IMR-90 (cell line): ENCODE results near the gene CTSC. TPM values are rescaled to one million over a fixed set of nuclear protein-coding genes. Genes with fewer than 3 reads are reported as not detected.

Source experiments
- ATAC-seq: fragments of 200-7000 bp; cut with Tn5 transposase; 2 replicates; pipeline ENCODE4 v1.9.1; 2020; ENCODE audit warnings: low read depth, mild to moderate bottlenecking, moderate library complexity
- BruUV-seq: library from RNA; stranded (reverse); fragments of 400-500 nt; replicated peaks from 2 replicates; lab custom pipeline; 2021; lab: Mats Ljungman, UMichigan
- CTCF ChIA-PET: fragments of 300-600 bp; formaldehyde crosslinking; extraction: SDS; loops from one replicate; lab custom pipeline; 2021; ENCODE audit warnings: antibody characterized with exemption; lab: Yijun Ruan, JAX
- POLR2A ChIA-PET: fragments of 300-600 bp; sonication (Branson Sonifier 250); formaldehyde crosslinking; loops from one replicate; lab custom pipeline; 2022; ENCODE audit warnings: antibody characterized with exemption; ENCODE audit not compliant: unreplicated experiment; lab: Charles Lee
- DNase-seq: peaks from one replicate; pipeline ENCODE4 v3.0.0; 2013
- H2AFZ ChIP-seq: replicated peaks from 2 replicates; pipeline ENCODE3; 2013; ENCODE audit warnings: low read length, mild to moderate bottlenecking; ENCODE audit not compliant: poor library complexity
- H2AK5ac ChIP-seq: 2 replicates; pipeline ENCODE4 v1.6.1; 2013; ENCODE audit warnings: low read depth, low read length, inconsistent platforms
- H2AK9ac ChIP-seq: replicated peaks from 2 replicates; pipeline ENCODE3; 2013; ENCODE audit warnings: mild to moderate bottlenecking, low read depth, low read length, moderate library complexity; ENCODE audit not compliant: poor library complexity
- H2BK120ac ChIP-seq: 2 replicates; pipeline ENCODE4 v1.6.1; 2013; ENCODE audit warnings: low read depth, low read length, inconsistent platforms
- H2BK15ac ChIP-seq: 3 replicates; pipeline ENCODE4 v1.6.1; 2013; ENCODE audit warnings: low read depth, low read length, inconsistent platforms
- H2BK20ac ChIP-seq: 2 replicates; pipeline ENCODE4 v1.6.1; 2013; ENCODE audit warnings: low read depth, mild to moderate bottlenecking, inconsistent platforms, low read length, moderate library complexity
- H2BK5ac ChIP-seq: 2 replicates; pipeline ENCODE4 v1.6.1; 2013; ENCODE audit warnings: mild to moderate bottlenecking, low read depth, low read length, inconsistent platforms; ENCODE audit not compliant: poor library complexity, severe bottlenecking
- H3K14ac ChIP-seq: replicated peaks from 2 replicates; pipeline ENCODE4 v1.6.1; 2013; ENCODE audit warnings: low read depth, low read length, inconsistent platforms
- H3K18ac ChIP-seq: 2 replicates; pipeline ENCODE4 v1.6.1; 2013; ENCODE audit warnings: low read depth, low read length, control low read depth
- H3K23ac ChIP-seq: 2 replicates; pipeline ENCODE4 v1.6.1; 2013; ENCODE audit warnings: low read depth, low read length, inconsistent platforms
- H3K27ac ChIP-seq: 2 replicates; pipeline ENCODE4 v1.5.1; 2013; ENCODE audit warnings: mild to moderate bottlenecking, control low read depth, low read length; ENCODE audit not compliant: insufficient read depth
- H3K27me3 ChIP-seq: 2 replicates; pipeline ENCODE4 v1.6.1; 2013; ENCODE audit warnings: low read length; ENCODE audit not compliant: control insufficient read depth, insufficient read depth
- H3K36me3 ChIP-seq: 2 replicates; pipeline ENCODE4 v1.6.1; 2013; ENCODE audit warnings: low read length, mixed read lengths; ENCODE audit not compliant: control insufficient read depth, insufficient read depth
- H3K4ac ChIP-seq: 2 replicates; pipeline ENCODE4 v1.6.1; 2013; ENCODE audit warnings: low read depth, low read length, inconsistent platforms
- H3K4me1 ChIP-seq: 2 replicates; pipeline ENCODE4 v1.6.1; 2013; ENCODE audit warnings: low read length, mixed read lengths; ENCODE audit not compliant: control insufficient read depth, insufficient read depth
- H3K4me2 ChIP-seq: 2 replicates; pipeline ENCODE4 v1.6.1; 2013; ENCODE audit warnings: low read depth, mild to moderate bottlenecking, control low read depth, low read length, moderate library complexity
- H3K4me3 ChIP-seq: 2 replicates; pipeline ENCODE4 v1.5.1; 2013; ENCODE audit warnings: low read depth, mild to moderate bottlenecking, control low read depth, low read length, moderate library complexity; ENCODE audit not compliant: insufficient read depth
- H3K56ac ChIP-seq: 2 replicates; pipeline ENCODE4 v1.6.1; 2013; ENCODE audit warnings: low read length, inconsistent platforms; ENCODE audit not compliant: insufficient read depth; ENCODE audit errors: extremely low read depth
- H3K79me1 ChIP-seq, 2 experiments: 2 replicates each; pipeline ENCODE4 v1.6.1; 2013; ENCODE audit warnings: low read length in 2 of 2, inconsistent platforms in 1 of 2, low read depth in 1 of 2
- H3K9ac ChIP-seq: 2 replicates; pipeline ENCODE4 v1.6.1; 2013; ENCODE audit warnings: low read depth, low read length, control low read depth
- H3K9me1 ChIP-seq: 2 replicates; pipeline ENCODE4 v1.6.1; 2013; ENCODE audit warnings: low read length, inconsistent platforms; ENCODE audit not compliant: insufficient read depth
- H3K9me3 ChIP-seq: 2 replicates; pipeline ENCODE4 v1.6.1; 2013; ENCODE audit warnings: low read length; ENCODE audit not compliant: control insufficient read depth, insufficient read depth
- H4K20me1 ChIP-seq: 2 replicates; pipeline ENCODE4 v1.6.1; 2013; ENCODE audit warnings: low read length, inconsistent platforms; ENCODE audit not compliant: insufficient read depth
- H4K5ac ChIP-seq: 2 replicates; pipeline ENCODE4 v1.6.1; 2013; ENCODE audit warnings: mild to moderate bottlenecking, low read depth, low read length, control low read depth
- H4K8ac ChIP-seq, 2 experiments: 2 replicates each; pipeline ENCODE4 v1.6.1; 2013; ENCODE audit warnings: low read depth in 2 of 2, low read length in 2 of 2, control low read depth in 1 of 2, inconsistent platforms in 1 of 2
- H4K91ac ChIP-seq: 2 replicates; pipeline ENCODE4 v1.6.1; 2013; ENCODE audit warnings: low read depth, low read length, inconsistent platforms; ENCODE audit not compliant: insufficient read depth
- BHLHE40 ChIP-seq: fragments of 150-350 bp; IDR thresholded peaks from 2 replicates; pipeline ENCODE4 v1.6.1; 2016; ENCODE audit warnings: mild to moderate bottlenecking, low read depth, low read length
- WGBS, 2 experiments: methylation state at CpG; one replicate each; pipeline versions ENCODE4 v1.1.5 to v1.1.7; 2013; ENCODE audit warnings: missing lambda C conversion rate in 2 of 2; ENCODE audit not compliant: insufficient read length in 1 of 2; ENCODE audit errors: extremely low coverage in 2 of 2; 5-methylcytosine and 5-hydroxymethylcytosine counted together
- dilution Hi-C: fragments of 300-500 bp; cut with HindIII; formaldehyde crosslinking; loops from one replicate; pipeline ENCODE4 v1.14.3; 2018; ENCODE audit warnings: low sequenced_read_pairs; ENCODE audit not compliant: unreplicated experiment
- in situ Hi-C: fragments of 300-500 bp; cut with MboI; formaldehyde crosslinking; loops from 3 replicates; pipeline ENCODE4 v1.14.3; 2019; ENCODE audit warnings: low sequenced_read_pairs, inconsistent platforms, mixed read lengths
- intact Hi-C: fragments of 100-400 bp; cut with micrococcal nuclease; formaldehyde crosslinking; loops from 2 replicates; pipeline ENCODE4 v1.10.0; 2022
- polyA plus RNA-seq, 3 experiments: library from polyadenylated mRNA; depleted of rRNA; stranded (reverse); fragments of >200 nt; gene quantifications; 2 replicates each; pipeline ENCODE4 v1.2.3, GENCODE V29; 2012; ENCODE audit warnings: low replicate concordance in 1 of 3
- total RNA-seq: library from RNA; depleted of rRNA; stranded (reverse); fragments of >200 nt; gene quantifications from 2 replicates; pipeline ENCODE4 v1.2.3, GENCODE V29; 2012

The CTSC gene
- total and polyA plus RNA-seq, 2 of the 4 experiments (the other 2 are of a cell fraction): 208 to 299 TPM

DNA sequence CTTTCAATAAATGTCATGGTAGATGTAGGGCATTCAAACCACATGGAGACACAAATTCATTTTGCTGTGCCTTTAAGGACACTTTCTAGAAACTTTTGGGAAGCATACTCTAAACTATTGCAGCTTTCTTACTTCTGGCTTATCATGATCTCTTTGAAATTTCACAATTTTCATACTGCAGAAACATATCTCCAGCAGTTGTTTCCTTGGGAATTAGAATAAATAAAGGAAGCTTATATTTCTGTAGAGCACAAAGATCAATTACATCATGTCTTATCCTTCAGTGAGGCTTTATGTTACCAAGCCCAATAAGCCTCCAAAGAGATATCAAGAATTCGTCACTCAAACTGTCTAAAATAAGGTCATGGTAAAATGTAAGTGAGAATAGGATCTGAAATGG, 87.8 kb downstream of the CTSC start:
- in situ Hi-C loops (loop anchor here (25.0 kb wide), 1 partner anchor 887 kb away; no protein-coding TSS in a partner anchor), dilution Hi-C loops (no loop called here), intact Hi-C loops (no loop called here)
- ChIA-PET CTCF (no interaction called here), POLR2A (no interaction called here)
- H3K4me3 ChIP-seq: no peak overlapping the region
- no peak overlapping the region for H2AK5ac ChIP-seq
- H2BK20ac ChIP-seq: no peak overlapping the region
- WGBS, 2 experiments: no CpG with 5 or more reads among the region's 1 CpG
- no TSS peak for BruUV-seq
- H3K14ac ChIP-seq: no peak overlapping the region
- H4K5ac ChIP-seq: no peak overlapping the region
- H4K8ac ChIP-seq: no peak overlapping the region
- TF ChIP-seq BHLHE40: no peak
- H3K56ac ChIP-seq: no peak overlapping the region
- H3K4me1 ChIP-seq: no peaks in the 10 kb centered on the region
- no peaks in the 10 kb centered on the region for H3K27me3 ChIP-seq
- no peak overlapping the region for H3K23ac ChIP-seq
- no peaks in the 10 kb centered on the region for H4K20me1 ChIP-seq
- H3K4ac ChIP-seq: no peak overlapping the region
- H3K9me1 ChIP-seq: no peaks in the 10 kb centered on the region
- H3K18ac ChIP-seq: no peak overlapping the region
- no peak overlapping the region for H3K9ac ChIP-seq
- H3K79me1 ChIP-seq: no peaks in the 10 kb centered on the region
- no peaks in the 10 kb centered on the region for H3K9me3 ChIP-seq
- H3K4me2 ChIP-seq: no peak overlapping the region
- H3K36me3 ChIP-seq: no peaks in the 10 kb centered on the region
- no peak overlapping the region for H2AK9ac ChIP-seq
- no peak for DNase-seq
- no peak overlapping the region for H2BK15ac ChIP-seq
- H2BK120ac ChIP-seq: no peak overlapping the region
- no peak for ATAC-seq
- H3K27ac ChIP-seq: no peak overlapping the region
- H4K91ac ChIP-seq: no peak overlapping the region
- no peak overlapping the region for H2AFZ ChIP-seq
- no peak overlapping the region for H2BK5ac ChIP-seq
